Fibroblast of villous mesenchyme (primary cell): ENCODE results near the gene PET100. TPM values are rescaled to one million over a fixed set of nuclear protein-coding genes. Genes with fewer than 3 reads are reported as not detected.

Experiments used
- DNase-seq: peaks from one replicate; pipeline ENCODE4 v3.0.0-alpha.2; 2010; ENCODE audit warnings: low read depth
- H3K4me3 ChIP-seq: 2 replicates; pipeline ENCODE4 v1.5.1; 2011; ENCODE audit warnings: low read depth, mild to moderate bottlenecking, low read length
- total RNA-seq: library from RNA; depleted of rRNA; stranded (reverse); fragments of >200 nt; gene quantifications from 2 replicates; pipeline ENCODE4 v1.2.3, GENCODE V29; 2012
- TF ChIP-seq, protein P1 (sequence below): IDR thresholded peaks from 2 replicates; pipeline ENCODE4 v1.5.1; 2012; ENCODE audit warnings: low read depth, mild to moderate bottlenecking, low read length; ENCODE audit not compliant: insufficient read depth

PET100 gene
- total RNA-seq, 1 donor = 10.4 TPM

DNA sequence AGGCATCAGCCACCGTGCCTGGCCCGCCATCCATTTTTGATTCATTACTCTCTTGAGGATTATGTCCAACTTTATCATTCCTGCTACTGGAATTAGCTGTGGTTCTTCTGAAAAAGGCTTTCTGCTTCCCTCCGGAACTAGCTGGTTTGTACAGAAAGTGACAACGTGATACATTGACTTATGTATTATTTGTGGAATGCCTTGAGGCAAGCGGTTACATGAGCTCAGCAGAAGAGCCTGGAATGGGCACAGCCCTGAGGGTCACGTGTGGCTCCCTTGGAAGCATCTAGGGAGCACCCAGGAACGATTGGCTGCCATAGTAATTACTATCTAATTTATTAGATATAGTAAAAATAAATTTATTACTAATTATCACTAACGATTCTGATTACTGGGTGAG is 24.8 kb downstream of the PET100 start:
- no peak for DNase-seq
- H3K4me3 ChIP-seq = no peak overlapping the region
- TF ChIP-seq, protein P1, sequence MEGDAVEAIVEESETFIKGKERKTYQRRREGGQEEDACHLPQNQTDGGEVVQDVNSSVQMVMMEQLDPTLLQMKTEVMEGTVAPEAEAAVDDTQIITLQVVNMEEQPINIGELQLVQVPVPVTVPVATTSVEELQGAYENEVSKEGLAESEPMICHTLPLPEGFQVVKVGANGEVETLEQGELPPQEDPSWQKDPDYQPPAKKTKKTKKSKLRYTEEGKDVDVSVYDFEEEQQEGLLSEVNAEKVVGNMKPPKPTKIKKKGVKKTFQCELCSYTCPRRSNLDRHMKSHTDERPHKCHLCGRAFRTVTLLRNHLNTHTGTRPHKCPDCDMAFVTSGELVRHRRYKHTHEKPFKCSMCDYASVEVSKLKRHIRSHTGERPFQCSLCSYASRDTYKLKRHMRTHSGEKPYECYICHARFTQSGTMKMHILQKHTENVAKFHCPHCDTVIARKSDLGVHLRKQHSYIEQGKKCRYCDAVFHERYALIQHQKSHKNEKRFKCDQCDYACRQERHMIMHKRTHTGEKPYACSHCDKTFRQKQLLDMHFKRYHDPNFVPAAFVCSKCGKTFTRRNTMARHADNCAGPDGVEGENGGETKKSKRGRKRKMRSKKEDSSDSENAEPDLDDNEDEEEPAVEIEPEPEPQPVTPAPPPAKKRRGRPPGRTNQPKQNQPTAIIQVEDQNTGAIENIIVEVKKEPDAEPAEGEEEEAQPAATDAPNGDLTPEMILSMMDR = no peak

DNA sequence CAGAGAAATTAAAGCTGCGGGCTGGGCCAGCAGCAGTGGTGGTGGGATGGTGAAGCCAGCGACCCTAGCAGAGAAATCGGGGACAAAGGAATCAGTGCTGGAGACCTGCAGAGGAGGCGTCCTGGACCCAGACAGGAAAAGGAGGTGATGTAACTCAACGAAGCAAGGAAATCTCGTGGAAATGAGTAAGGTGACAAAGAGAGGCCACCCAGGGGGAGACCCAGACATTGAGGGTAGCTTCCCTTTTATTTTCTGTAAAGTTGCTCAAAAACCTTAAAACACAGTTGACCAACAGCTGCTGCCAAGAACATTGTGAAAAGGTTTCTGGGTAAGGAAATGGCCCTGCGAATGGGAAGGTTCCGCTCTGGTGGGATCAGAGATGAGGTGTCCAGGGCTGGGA is 26.0 kb downstream of the PET100 start:
- DNase-seq = no peak
- TF ChIP-seq, protein P1 = no peak

DNA sequence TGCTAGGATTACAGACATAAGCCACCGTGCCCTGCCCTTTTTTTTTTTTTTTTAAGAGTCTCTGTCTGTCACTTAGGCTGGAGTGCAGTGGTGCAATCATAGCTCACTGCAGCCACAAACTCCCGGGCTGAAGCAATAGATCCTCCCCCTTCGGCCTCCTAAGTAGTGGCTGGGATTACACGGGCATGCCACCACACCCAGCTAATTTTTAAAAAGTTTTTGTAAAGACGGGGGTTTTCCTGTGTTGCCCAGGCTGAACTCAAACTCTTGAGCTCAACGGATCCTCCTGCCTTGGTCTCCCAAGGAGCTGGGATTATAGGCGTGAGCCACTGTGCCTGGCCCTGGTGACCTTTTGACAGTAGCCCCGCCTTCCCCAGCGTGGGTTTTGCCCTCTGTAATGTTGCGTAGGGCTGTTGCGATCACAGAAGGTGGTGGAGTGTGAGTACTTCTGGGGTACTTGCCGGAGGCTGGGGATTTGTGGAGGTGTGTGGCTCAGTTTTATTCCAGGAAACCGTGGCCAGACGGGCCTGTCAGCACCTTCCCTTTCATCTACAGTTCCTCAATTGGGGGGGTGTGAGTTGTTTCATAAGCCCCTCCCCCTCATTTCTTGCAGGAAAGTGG is 27.6 kb downstream of the PET100 start:
- DNase-seq = peak; percentile 58
- TF ChIP-seq, protein P1 = no peak
- no peak overlapping the region for H3K4me3 ChIP-seq

More for the DNA sequence above, 26.0 kb downstream of the PET100 start:
- no peak overlapping the region for H3K4me3 ChIP-seq

DNA sequence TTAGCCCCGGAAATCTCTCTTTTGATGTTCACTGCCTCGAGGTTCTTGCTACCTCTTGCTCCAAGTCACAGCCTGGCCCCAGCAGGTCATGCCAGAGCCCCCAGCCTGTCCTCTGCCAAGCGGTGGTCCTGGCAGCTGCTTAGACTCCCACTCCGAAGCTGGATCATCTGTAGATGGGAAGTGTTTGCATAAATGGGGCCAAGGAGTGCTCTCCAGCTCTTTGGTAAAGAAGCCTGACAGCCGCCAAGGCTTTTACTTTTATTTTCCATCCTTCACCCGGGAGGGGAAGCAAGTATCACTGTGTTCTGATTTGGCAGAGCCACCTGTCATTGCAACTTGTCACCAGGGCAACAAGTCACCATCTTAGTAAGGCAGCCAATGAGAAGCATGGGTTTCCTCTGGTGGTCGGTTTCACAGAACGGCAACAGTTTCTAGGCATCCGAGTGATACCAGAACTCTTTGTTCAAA is 28.7 kb downstream of the PET100 start:
- no peak for DNase-seq
- TF ChIP-seq, protein P1 = no peak

DNA sequence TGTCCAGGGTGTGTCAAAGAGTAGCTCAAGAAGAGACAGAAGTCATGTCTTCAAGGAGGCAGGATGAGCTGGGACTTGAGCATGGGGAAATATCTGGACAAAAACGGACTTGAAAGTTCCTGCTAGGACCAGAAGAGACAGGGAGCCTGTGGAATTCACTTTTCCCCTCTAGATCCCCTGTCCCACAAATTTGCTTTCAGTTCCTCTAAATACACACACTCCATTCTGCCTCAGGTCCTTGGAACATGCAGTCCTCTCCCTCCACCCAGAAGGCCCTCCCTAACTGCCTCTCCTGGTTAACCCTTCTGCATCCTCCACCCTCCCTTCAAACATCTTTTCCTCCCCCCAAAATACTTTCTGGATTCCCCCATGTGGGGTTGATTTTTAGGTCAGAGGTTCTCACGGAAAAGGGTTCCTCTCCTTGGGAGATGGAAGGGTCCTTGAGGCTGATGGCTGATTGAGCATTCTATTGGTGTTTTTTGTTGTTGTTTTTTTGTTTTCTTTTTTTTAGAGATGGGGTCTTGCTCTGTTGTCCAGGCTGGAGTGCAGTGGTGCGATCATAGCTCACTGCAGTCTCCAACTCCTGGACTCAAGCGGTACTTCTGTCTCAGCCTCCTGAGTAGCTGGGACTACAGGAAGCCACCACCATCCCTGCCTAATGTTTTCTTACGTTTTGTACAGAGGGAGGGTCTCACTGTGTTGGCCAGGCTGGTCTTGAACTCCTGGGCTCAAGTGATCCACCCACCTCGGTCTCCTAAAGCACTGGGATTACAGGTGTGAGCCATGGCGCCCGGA is 32.3 kb downstream of the PET100 start:
- DNase-seq = no peak
- TF ChIP-seq, protein P1 = no peak
- no peak overlapping the region for H3K4me3 ChIP-seq

More for the DNA sequence above, 28.7 kb downstream of the PET100 start:
- no peak overlapping the region for H3K4me3 ChIP-seq

DNA sequence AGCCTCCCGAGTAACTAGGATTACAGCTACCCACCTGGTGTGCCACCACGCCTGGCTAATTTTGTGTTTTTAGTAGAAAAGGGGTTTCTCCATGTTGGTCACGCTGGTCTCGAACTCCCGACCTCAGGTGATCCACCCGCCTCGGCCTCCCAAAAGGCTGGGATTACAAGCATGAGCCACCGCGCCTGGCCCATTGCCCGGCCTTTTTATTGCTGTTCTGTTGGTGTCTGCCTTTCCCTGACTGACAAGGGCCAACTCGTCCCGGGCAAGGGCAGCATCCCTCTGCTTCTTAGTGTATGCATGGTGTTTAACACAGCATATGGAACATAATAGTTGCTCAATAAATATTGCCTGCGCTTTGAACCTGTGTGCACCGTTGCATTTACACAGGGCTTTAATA is 33.1 kb downstream of the PET100 start:
- no peak for DNase-seq
- TF ChIP-seq, protein P1 = no peak
- no peak overlapping the region for H3K4me3 ChIP-seq
